ENCODE data around the gene PCAT6. TPM values are rescaled to one million over a fixed set of nuclear protein-coding genes. Genes with fewer than 3 reads are reported as not detected.

The PCAT6 gene
- total RNA-seq, 1 experiment from 2014 or later, result 0.84 TPM

DNA sequence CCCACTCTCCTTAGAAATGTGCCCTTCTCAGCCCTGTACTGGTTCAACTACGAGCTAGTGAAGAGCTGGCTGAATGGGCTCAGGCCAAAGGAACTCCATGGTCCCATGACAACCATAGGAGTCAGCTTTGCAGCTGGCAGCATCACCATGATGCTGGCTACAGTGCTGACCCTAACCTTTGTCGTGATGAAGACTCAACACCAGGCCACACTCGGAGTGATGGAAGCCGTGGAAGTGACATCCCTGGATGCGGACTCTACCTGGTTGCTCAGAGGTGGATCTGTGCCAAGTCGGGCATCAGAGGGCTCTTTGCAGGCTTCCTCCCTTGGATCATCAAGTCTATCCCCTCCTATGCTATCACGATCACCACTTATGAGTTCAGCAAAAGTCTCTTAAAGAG lies 14.1 kb upstream of the PCAT6 start:
- H3K36me3 ChIP-seq (ENCODE audit: insufficient read depth, low read length, poor library complexity, severe bottlenecking), result no peaks in the 10 kb centered on the region
- no peaks in the 10 kb centered on the region for H3K4me1 ChIP-seq (ENCODE audit: insufficient read depth, low read length, poor library complexity, severe bottlenecking)
- no peak for DNase-seq (ENCODE audit: low spot score)
- H3K4me3 ChIP-seq (ENCODE audit: low read depth, low read length, poor library complexity, severe bottlenecking), result no peak overlapping the region
- no peaks in the 10 kb centered on the region for H3K9me3 ChIP-seq (ENCODE audit: low read depth, low read length, poor library complexity, severe bottlenecking)
- no peaks in the 10 kb centered on the region for H3K27me3 ChIP-seq (replicated peaks; ENCODE audit: insufficient read depth, low read depth, low read length, poor library complexity)
- ChIA-PET CTCF (no interaction called here), POLR2A (ENCODE audit: low non-redundant PET) (no interaction called here)
- BruUV-seq (replicated peaks), result no TSS peak
- no peak for TF ChIP-seq EZH2 (IDR thresholded peaks at IDR 0.05; ENCODE audit: borderline replicate concordance, low read depth, low read length, poor library complexity, severe bottlenecking)
- TF ChIP-seq, protein P1, sequence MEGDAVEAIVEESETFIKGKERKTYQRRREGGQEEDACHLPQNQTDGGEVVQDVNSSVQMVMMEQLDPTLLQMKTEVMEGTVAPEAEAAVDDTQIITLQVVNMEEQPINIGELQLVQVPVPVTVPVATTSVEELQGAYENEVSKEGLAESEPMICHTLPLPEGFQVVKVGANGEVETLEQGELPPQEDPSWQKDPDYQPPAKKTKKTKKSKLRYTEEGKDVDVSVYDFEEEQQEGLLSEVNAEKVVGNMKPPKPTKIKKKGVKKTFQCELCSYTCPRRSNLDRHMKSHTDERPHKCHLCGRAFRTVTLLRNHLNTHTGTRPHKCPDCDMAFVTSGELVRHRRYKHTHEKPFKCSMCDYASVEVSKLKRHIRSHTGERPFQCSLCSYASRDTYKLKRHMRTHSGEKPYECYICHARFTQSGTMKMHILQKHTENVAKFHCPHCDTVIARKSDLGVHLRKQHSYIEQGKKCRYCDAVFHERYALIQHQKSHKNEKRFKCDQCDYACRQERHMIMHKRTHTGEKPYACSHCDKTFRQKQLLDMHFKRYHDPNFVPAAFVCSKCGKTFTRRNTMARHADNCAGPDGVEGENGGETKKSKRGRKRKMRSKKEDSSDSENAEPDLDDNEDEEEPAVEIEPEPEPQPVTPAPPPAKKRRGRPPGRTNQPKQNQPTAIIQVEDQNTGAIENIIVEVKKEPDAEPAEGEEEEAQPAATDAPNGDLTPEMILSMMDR (conservative IDR thresholded peaks at IDR 0.05; ENCODE audit: low read depth, low read length), result no peak
- intact Hi-C loops (cut with micrococcal nuclease; ENCODE audit: unreplicated experiment), result no loop called here
- H3K27ac ChIP-seq (ENCODE audit: low read depth, low read length, poor library complexity, severe bottlenecking), result no peak overlapping the region

DNA sequence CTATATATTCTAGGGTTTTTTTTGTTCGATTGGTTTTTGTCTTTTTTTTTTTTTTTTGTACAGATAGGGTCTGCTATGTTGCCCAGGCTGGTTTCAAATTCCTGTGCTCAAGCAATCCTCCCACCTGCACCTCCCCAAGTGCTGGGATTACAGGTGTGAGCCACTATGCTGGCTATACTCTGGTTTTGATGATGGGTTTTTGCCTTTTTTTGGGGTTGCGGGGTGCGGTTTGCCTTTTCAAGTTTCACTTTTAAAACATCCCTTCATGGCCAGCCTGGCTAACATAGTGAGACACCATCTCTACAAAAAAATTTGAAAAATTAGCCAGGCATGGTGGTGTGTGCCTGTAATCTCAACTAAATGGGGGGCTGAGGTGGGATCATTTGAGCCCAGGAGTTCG lies 12.5 kb upstream of the PCAT6 start:
- H3K4me3 ChIP-seq (ENCODE audit: low read depth, low read length, poor library complexity, severe bottlenecking), result no peak overlapping the region
- intact Hi-C loops (cut with micrococcal nuclease; ENCODE audit: unreplicated experiment), result no loop called here
- no peaks in the 10 kb centered on the region for H3K36me3 ChIP-seq (ENCODE audit: insufficient read depth, low read length, poor library complexity, severe bottlenecking)
- BruUV-seq (replicated peaks), result no TSS peak
- no peaks in the 10 kb centered on the region for H3K27me3 ChIP-seq (replicated peaks; ENCODE audit: insufficient read depth, low read depth, low read length, poor library complexity)
- TF ChIP-seq EZH2 (IDR thresholded peaks at IDR 0.05; ENCODE audit: borderline replicate concordance, low read depth, low read length, poor library complexity, severe bottlenecking), result no peak
- TF ChIP-seq, protein P1 (conservative IDR thresholded peaks at IDR 0.05; ENCODE audit: low read depth, low read length), result no peak
- ChIA-PET CTCF (no interaction called here), POLR2A (ENCODE audit: low non-redundant PET) (no interaction called here)
- no peak overlapping the region for H3K27ac ChIP-seq (ENCODE audit: low read depth, low read length, poor library complexity, severe bottlenecking)
- H3K9me3 ChIP-seq (ENCODE audit: low read depth, low read length, poor library complexity, severe bottlenecking), result no peaks in the 10 kb centered on the region
- no peak for DNase-seq (ENCODE audit: low spot score)
- H3K4me1 ChIP-seq (ENCODE audit: insufficient read depth, low read length, poor library complexity, severe bottlenecking), result peaks cover 8% of the 10 kb centered on the region

DNA sequence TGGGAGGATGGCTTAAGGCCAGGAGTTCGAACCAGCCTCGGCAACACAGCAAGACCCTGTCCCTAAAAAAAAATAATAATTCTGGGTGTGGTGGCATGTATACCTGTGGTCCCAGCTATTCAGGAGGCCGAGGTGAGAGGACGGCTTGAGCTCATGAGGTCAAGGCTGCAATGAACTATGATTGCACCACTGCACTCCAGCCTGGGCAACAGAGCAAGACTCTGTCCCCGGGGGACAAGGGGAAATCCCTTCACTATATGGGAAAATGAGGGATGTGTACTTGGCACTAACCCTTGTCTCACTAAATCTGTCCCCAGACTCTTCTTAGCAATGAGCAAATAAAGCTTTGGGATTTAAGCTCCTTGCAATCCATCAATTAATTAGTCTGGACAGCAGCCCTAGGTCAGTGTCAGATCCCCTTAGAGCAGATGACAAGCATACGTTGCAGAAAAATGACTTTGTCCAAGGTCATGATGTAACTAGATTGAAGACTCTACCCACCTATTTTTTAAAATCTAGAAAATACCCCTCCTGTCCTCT lies 11.9 kb upstream of the PCAT6 start:
- H3K27me3 ChIP-seq (replicated peaks; ENCODE audit: insufficient read depth, low read depth, low read length, poor library complexity), result no peaks in the 10 kb centered on the region
- H3K9me3 ChIP-seq (ENCODE audit: low read depth, low read length, poor library complexity, severe bottlenecking), result no peaks in the 10 kb centered on the region
- TF ChIP-seq, protein P1 (conservative IDR thresholded peaks at IDR 0.05; ENCODE audit: low read depth, low read length), result no peak
- TF ChIP-seq EZH2 (IDR thresholded peaks at IDR 0.05; ENCODE audit: borderline replicate concordance, low read depth, low read length, poor library complexity, severe bottlenecking), result no peak
- H3K4me1 ChIP-seq (ENCODE audit: insufficient read depth, low read length, poor library complexity, severe bottlenecking), result peaks cover 14% of the 10 kb centered on the region
- H3K4me3 ChIP-seq (ENCODE audit: low read depth, low read length, poor library complexity, severe bottlenecking), result no peak overlapping the region
- ChIA-PET POLR2A (ENCODE audit: low non-redundant PET) (no interaction called here), CTCF (no interaction called here)
- no peak overlapping the region for H3K27ac ChIP-seq (ENCODE audit: low read depth, low read length, poor library complexity, severe bottlenecking)
- intact Hi-C loops (cut with micrococcal nuclease; ENCODE audit: unreplicated experiment), result no loop called here
- no peak for DNase-seq (ENCODE audit: low spot score)
- BruUV-seq (replicated peaks), result no TSS peak
- H3K36me3 ChIP-seq (ENCODE audit: insufficient read depth, low read length, poor library complexity, severe bottlenecking), result no peaks in the 10 kb centered on the region

Measured in A673 (cell line).